Activated CD4-positive, CD25-positive, alpha-beta regulatory T cell (primary cell): ENCODE data around the gene OMD.

ENCODE experiments used
- DNase-seq, 4 experiments: peaks; one replicate each; lab custom pipeline; 2025; lab: John Stamatoyannopoulos, UW

The OMD gene

GRCh38 chr9:92424340-92424739 is at the start of gene OMD:
OMD (minus strand) TSS chr9:92424471; CDS start chr9:92417558, 6,913 bp downstream.
- no peak for DNase-seq

DNA sequence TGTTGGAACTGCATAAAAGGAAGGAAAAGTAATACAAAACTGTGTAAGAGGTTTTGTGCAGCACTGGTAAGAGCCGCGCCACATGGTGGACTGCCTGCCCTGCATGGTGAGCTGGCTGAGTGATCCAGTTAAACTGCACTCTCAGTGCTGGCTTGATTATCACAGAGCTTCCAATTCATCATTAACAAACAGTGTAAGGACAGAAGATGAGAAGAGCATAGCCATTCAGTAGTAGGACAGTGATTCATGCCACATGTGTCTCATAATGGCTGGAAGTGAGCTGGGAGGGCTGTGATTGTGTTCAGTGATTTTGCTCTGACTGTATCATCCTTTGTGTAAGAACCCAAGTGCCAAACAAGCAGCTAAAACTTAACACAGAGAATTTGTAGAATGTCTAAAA is 43.9 kb upstream of the OMD start:
- DNase-seq, result no peak

DNA sequence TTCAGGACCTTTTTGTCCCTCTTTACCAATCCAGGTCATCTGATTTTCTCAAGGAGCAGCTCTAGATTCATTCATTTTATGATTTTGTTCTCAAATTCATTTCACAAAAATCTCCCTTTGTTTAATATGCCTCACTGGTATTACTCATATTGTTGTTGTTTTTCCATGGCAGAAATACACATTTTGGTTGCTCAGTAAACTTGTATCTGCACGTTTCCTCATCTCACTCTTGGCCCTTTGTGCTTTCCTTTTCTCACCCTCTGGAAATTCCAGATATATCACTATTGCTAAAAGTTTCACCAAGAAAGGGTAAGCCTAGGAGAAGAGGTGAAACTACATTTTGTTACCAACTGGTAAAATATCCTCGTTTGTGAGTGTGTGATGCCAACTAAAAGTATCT is 43.2 kb upstream of the OMD start:
- no peak for DNase-seq

DNA sequence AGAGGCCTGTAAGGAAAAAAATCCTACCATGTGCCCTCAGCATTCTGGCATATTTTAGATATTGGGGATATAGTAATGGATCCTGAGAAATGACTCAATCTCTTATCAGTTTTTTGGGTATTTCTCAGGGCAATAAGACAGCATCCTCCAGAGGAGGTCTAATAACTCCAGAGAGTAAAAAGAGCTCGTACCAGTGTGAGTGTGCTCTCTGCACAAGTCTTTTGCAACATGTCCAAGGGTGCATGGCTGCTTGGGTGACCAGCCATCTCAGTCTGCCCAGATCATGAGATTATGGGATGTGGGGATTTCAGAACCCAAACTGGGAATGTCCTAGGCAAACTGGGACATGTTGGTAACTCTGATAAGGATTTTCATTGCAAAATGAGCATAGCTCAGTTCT is 42.8 kb upstream of the OMD start:
- DNase-seq, result no peak

GRCh38 chr9:92463984-92464383 is 39.7 kb upstream of the OMD start:
- no peak for DNase-seq

- DNase-seq, result no peak
Observed at GRCh38 chr9:92463387-92463786, 39.1 kb upstream of the OMD start.

- DNase-seq, result no peak
Observed at GRCh38 chr9:92457576-92457975, 33.3 kb upstream of the OMD start.

DNA sequence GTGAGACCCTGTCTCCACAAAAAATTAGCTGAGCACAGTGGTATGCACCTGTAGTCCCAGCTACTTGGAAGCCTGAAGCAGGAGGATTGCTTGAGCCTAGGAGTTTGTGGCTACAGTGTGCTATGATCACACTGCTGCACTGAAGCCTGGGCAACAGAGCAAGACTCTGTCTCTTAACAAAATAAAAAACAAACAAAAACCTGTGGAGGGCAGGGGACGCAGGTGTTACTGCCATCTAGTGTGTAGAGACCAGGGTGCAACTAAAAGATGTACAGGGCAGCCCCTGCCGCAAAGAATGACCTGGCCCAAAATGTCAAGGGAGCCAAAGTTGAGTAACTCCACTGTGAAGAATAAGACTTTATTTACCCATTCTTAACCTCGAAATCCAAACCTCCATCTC is 30.9 kb upstream of the OMD start:
- no peak for DNase-seq

- no peak for DNase-seq
Observed at GRCh38 chr9:92446536-92446935, 22.3 kb upstream of the OMD start.

DNA sequence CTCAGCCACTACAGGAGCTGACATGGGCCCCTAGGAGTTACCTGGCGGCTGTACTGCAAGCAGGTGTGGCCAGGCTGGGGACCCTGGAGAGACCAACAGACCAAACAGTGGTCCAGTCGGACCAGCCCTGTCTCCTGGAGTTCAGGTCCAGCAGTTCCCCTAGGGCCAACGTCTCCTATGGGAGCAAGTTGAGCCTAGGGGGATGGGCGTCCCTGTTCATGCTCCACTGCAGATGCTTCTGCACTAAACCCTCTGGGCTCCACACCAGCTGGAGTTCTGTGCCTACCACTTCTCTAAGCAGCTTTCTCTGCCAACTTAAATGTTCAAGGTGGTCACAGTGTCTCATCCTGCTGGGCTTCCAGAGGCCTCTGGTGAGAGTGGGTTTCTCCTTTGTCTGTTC is 20.6 kb upstream of the OMD start:
- no peak for DNase-seq

DNA sequence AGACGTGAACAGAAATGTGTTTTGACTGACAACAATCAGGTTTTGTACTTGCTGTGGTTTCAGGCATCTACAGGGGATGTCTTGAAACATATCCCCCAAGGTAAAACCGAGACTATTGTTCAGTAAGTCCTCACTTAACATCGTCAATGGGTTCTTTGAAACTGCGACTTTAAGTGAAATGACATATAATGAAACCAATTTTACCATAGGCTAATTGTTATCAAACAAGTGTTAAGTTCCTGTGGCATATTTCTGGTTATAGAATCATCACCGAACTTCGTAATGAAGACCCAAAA is 16.4 kb upstream of the OMD start:
- no peak for DNase-seq

- DNase-seq, result no peak
Observed at GRCh38 chr9:92439921-92440750, 15.9 kb upstream of the OMD start.

GRCh38 chr9:92438900-92439526 is 14.7 kb upstream of the OMD start:
- no peak for DNase-seq

- DNase-seq, result no peak
Observed at GRCh38 chr9:92435263-92435662, 11.0 kb upstream of the OMD start.

GRCh38 chr9:92432972-92433548 is 8.8 kb upstream of the OMD start:
- no peak for DNase-seq

GRCh38 chr9:92432350-92432749 is 8.1 kb upstream of the OMD start:
- DNase-seq, result no peak

DNA sequence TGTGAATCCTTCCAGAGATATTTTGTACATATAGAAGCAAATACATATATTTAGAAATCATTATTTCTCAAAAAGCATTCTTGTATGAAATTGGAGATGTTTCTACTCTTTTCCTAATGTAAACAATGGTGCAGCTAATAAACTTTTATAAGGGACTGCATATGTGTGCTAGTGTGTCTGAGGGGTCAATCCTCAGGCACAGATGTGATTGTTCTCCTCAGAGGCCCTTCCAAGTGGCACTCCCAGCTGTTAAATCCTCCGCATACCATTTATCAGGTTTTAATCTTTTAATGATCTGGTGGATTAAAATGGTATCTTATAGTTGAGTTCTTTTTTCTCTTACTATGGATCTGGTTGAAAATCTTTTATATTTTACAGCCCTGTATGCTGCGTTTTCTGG is 5.6 kb upstream of the OMD start:
- no peak for DNase-seq

DNA sequence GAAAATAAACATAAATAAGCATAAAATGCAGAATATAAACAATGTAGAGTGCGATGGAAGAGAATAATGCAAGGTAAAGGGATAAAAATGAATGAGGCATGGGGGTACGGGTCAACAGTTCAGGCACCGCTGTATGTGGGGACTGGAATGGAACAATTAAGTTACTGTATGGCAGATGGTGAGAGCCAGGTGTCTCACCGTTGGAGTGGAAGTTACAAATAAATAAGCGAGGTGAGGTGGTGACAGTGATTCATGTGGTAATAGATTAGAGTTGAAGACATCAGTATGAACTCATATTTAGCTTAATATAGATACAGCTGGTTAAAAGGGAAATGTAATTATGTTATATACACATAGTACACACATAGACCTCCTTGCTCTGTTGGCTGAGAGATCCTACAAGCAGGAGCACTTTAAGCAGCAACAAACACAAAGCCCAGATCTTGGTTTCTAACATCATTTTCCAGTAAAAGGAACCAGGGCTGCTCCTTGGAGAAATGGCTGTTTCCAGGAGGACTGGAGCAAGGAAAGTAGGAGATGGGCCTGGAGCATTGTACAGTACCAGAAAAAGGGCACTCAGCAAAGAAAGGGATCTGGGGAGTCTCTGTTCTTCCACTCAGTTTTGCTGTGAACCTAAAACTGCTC is 2.4 kb upstream of the OMD start:
- DNase-seq, result no peak

- DNase-seq, result no peak
Observed at GRCh38 chr9:92425474-92425873, 1.2 kb upstream of the OMD start.

DNA sequence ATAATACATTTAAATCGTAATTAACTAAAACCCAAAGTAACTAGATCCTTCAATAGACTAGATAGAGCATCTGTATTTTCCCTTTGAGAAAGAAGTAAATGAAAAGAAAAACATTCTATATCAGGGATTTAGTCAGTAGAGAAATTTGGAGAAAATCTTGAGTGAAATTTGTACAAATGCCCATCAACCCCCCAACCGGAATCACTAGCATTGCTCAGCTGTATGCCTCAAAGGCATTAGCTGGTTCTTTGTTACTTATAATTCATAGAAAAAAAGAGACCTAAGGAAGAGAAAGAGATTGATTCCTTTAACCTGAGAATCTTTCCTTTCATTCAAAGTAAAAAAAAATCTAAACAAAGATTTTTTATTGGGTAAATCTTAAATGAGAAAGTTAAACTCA is 659 bp downstream of the OMD start:
- no peak for DNase-seq

DNA sequence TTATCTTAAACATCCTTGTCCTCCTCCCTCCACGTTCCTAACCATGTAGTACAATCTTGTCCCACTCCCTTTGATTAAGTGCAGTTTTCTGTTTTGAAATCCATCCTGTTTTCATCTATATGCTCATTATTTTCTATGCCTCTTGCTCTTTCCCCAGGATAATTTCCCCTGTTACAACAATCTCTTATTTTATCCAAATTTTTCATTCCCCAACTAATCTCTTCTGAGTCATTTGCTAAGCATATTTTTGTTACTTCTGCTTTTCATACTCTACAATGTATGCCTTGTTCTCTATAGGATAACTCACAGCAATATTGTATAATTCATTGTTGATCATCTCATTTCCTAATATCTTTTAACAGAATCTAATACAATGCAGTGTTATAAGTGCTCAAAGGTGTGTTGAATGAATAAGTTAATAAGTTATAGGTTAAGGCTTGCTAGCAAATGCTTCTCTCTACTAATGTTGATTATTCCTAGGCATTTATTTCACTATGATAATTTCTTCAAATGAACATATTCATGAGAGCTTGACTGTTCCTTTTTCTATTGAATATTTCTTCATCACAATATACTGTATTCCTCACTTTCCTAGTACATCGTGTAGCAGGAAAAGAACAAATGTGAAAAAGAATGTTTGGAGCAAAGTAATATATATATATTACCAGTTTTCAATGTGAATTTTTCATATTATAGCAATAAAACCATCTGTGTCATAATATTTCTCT is 1.5 kb downstream of the OMD start:
- no peak for DNase-seq

GRCh38 chr9:92414566-92414965 is 9.7 kb downstream of the OMD start:
- DNase-seq, result no peak
